ENCODE results near the gene METTL25B. TPM values are rescaled to one million over a fixed set of nuclear protein-coding genes. Genes with fewer than 3 reads are reported as not detected.
"Not testable (repeated sequence)": the region's sequence is repeated elsewhere in the genome, so short reads cannot be mapped to it uniquely, and the experiment has no call there.

METTL25B gene
- total and polyA plus RNA-seq, 2 of the 4 experiments (the other 2 are of a cell fraction), result 2.3 to 10.1 TPM

GRCh38 chr1:156757572-156758253 is 29.4 kb downstream of the METTL25B start:
- H2BK5ac ChIP-seq (ENCODE audit: low read depth, low read length, poor library complexity, severe bottlenecking); H3K36me3 ChIP-seq (ENCODE audit: control insufficient read depth, insufficient read depth, low read length); H3K9me3 ChIP-seq (ENCODE audit: control insufficient read depth, insufficient read depth, low read length); H3K4ac ChIP-seq (ENCODE audit: low read depth, low read length); H3K9ac ChIP-seq (ENCODE audit: low read depth, low read length); H4K8ac ChIP-seq (ENCODE audit: low read depth in 2 of 2, low read length in 2 of 2); dilution Hi-C loops (cut with HindIII; ENCODE audit: low sequenced_read_pairs, unreplicated experiment); H4K91ac ChIP-seq (ENCODE audit: insufficient read depth, low read depth, low read length); H4K20me1 ChIP-seq (ENCODE audit: insufficient read depth, low read length); H3K23ac ChIP-seq (ENCODE audit: low read depth, low read length); H3K4me3 ChIP-seq (ENCODE audit: insufficient read depth, low read depth, low read length); H2AK9ac ChIP-seq (replicated peaks; ENCODE audit: low read depth, low read length, poor library complexity); intact Hi-C loops (cut with micrococcal nuclease); H2BK15ac ChIP-seq (ENCODE audit: low read depth, low read length); H3K4me2 ChIP-seq (ENCODE audit: low read depth, low read length); H3K27me3 ChIP-seq (ENCODE audit: control insufficient read depth, insufficient read depth, low read length); ATAC-seq (ENCODE audit: low read depth); DNase-seq; BruUV-seq (replicated peaks); POLR2A ChIA-PET (ENCODE audit: unreplicated experiment); H2BK120ac ChIP-seq (ENCODE audit: low read depth, low read length); in situ Hi-C loops (cut with MboI; ENCODE audit: low sequenced_read_pairs); H3K18ac ChIP-seq (ENCODE audit: low read depth, low read length); H3K27ac ChIP-seq (ENCODE audit: insufficient read depth, low read length); CTCF ChIA-PET; H3K4me1 ChIP-seq (ENCODE audit: control insufficient read depth, insufficient read depth, low read length); H3K9me1 ChIP-seq (ENCODE audit: insufficient read depth, low read length); H2BK20ac ChIP-seq (ENCODE audit: low read depth, low read length); H4K5ac ChIP-seq (ENCODE audit: low read depth, low read length); H3K14ac ChIP-seq (replicated peaks; ENCODE audit: low read depth, low read length); H2AFZ ChIP-seq (replicated peaks; ENCODE audit: low read length, poor library complexity); H3K56ac ChIP-seq (ENCODE audit: extremely low read depth, insufficient read depth, low read length); H2AK5ac ChIP-seq (ENCODE audit: low read depth, low read length): not testable (repeated sequence)
- WGBS, 2 experiments (ENCODE audit: extremely low coverage in 2 of 2, insufficient read length in 1 of 2), result 100% methylated on average over 2 of the region's 10 CpGs; no CpG with 5 or more reads in 1 of the 2 experiments
- H3K79me1 ChIP-seq (ENCODE audit: low read depth in 1 of 2, low read length in 2 of 2), result peaks cover 3 to 12% of the 10 kb centered on the region in 2 experiments

Measured in IMR-90 (cell line).